Neural progenitor cell (in vitro differentiated cells): Measurements from ENCODE around the gene PNPLA7.

Source experiments
- EZH2 ChIP-seq: fragments of 200-600 bp; sonication (generic); IDR thresholded peaks from 2 replicates; pipeline ENCODE4 v1.6.1; 2017; ENCODE audit warnings: antibody characterized with exemption, mild to moderate bottlenecking, moderate library complexity
- EZH2phosphoT487 ChIP-seq: fragments of 200-600 bp; sonication (generic); IDR thresholded peaks from 2 replicates; pipeline ENCODE4 v1.6.1; 2017; ENCODE audit warnings: antibody characterized with exemption
- TF ChIP-seq, protein P1 (sequence below): fragments of 200-600 bp; sonication (generic); IDR thresholded peaks from 2 replicates; pipeline ENCODE4 v1.5.1; 2017; ENCODE audit warnings: antibody characterized with exemption, mild to moderate bottlenecking

DNA sequence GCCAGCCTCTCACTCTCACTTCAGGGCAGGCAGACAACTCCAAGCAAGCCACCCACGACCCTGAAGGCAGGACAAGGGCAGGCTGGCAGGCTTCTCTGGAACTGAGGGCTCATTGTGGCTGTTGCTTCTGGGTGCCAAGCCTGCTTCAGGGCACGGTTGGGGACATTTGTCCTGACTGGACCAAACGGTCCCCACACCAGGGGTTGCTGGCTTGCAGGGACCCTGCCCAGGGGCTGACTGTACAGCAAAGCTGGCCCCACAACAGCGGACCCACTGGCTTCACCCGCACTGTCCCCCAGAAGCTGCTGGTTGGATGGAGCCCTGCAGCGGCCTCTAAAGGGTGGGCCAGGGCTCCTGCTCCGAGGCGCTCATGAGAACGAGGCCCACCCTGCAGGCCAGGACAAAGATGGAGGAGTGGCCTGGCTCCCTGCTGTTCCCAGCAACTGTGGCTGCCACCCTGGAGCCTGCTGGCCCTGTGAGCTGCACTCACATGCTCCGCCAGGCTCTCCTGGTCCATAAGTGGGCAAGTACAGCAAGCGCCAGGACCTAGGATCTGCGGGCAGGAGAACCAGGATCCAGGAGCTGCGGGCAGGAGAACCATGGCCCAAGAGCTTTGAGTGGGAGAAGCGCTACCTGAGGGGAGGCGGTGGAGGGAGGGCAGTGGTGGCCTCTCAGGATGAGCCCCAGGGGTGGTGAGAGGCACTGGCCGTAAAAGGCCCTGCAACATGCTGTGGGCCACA, 56.7 kb downstream of the PNPLA7 start:
- TF ChIP-seq, protein P1, sequence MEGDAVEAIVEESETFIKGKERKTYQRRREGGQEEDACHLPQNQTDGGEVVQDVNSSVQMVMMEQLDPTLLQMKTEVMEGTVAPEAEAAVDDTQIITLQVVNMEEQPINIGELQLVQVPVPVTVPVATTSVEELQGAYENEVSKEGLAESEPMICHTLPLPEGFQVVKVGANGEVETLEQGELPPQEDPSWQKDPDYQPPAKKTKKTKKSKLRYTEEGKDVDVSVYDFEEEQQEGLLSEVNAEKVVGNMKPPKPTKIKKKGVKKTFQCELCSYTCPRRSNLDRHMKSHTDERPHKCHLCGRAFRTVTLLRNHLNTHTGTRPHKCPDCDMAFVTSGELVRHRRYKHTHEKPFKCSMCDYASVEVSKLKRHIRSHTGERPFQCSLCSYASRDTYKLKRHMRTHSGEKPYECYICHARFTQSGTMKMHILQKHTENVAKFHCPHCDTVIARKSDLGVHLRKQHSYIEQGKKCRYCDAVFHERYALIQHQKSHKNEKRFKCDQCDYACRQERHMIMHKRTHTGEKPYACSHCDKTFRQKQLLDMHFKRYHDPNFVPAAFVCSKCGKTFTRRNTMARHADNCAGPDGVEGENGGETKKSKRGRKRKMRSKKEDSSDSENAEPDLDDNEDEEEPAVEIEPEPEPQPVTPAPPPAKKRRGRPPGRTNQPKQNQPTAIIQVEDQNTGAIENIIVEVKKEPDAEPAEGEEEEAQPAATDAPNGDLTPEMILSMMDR: no peak
- TF ChIP-seq EZH2 (no peak), EZH2phosphoT487 (no peak)
